Activated gamma-delta T cell treated with anti-CD3 and anti-CD28 coated beads, Interleukin-2, amount 50 U/mL, for 16 hours (primary cell): ENCODE results near the gene HIKESHI.
"Not testable (repeated sequence)": the region's sequence is repeated elsewhere in the genome, so short reads cannot be mapped to it uniquely, and the experiment has no call there.

Experiments
- DNase-seq: peaks from one replicate; pipeline ENCODE4 v3.0.0-alpha.2; 2020; ENCODE audit warnings: low read depth

Gene HIKESHI

DNA sequence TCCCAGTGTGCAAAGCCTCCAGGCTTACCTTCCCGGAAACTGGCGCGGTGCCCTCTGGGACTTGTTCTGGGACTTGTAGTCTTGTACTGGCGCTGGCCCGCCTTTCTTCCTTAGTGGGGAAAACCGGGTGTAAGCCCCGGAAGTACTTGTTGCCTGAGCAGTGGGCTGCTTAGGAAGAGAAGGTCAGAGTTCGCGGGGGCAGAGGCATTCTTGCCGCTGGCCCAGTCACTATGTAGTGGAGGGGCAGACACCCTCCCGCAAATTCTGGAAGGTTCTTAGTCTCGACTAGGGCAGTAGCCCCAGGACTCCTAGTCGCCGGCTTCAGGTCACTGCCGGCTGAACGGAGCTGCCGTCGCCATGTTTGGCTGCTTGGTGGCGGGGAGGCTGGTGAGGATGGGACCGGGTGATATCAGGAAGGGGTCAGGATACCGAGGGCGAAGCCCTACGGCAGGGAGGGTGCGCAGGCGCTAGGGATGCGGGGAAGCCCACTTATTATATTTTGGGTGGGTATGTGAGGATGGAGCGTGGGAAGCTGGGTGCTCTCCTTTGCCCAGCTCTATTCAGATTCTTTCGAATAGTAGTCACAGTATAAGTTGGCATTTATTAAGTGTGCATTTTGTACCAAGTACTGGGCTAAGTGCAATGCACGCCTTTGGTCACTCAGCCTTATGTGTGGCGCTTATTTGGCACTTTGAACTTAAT, at the start of gene HIKESHI:
HIKESHI (plus strand) TSS at position 149 of the 702 bp plus-strand sequence; CDS start at position 358, 209 bp downstream.
- peak; percentile 86 for DNase-seq

GRCh38 chr11:86255896-86256295, 46.1 kb upstream of the HIKESHI start:
- no peak for DNase-seq

DNA sequence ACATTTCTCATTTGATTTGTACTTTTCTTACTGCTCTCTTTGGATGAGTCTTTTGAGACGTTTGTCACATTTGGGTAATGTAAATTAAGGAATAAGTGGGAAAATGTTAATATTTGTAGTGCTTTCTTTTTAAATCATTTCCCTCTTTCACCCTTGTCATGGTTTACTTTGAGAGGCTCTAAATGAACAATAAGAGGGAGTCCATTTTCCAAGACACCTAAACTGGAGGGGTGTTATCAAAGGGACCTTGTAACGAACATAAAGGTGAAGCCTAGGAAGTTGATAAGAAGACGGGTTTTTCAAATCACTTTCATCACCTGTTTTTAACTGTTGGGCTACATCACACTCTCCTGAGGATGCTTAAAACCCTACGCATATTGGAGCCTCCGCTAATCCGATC, 45.4 kb upstream of the HIKESHI start:
- DNase-seq, result no peak

DNA sequence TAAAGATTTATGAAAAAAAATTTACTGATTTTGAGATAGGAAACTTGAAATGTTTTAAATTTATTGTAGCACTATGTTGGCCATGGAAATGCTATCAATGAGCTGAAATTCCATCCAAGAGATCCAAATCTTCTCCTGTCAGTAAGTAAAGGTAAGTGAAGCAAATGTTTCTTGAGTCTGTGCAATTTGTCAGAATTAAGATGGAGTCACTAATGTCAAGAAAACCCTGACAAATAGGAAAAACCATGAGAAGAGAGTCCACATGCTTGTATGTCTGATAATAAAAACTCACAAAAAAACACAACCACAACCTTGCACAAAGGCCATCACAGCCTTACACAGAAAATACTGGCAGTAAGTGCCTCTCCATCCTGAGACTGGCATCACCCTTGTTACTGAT, 44.6 kb upstream of the HIKESHI start:
- DNase-seq, result no peak

GRCh38 chr11:86259730-86260129, 42.3 kb upstream of the HIKESHI start:
- DNase-seq, result no peak

GRCh38 chr11:86261328-86261727, 40.7 kb upstream of the HIKESHI start:
- DNase-seq, result no peak

GRCh38 chr11:86262387-86262786, 39.7 kb upstream of the HIKESHI start:
- no peak for DNase-seq

DNA sequence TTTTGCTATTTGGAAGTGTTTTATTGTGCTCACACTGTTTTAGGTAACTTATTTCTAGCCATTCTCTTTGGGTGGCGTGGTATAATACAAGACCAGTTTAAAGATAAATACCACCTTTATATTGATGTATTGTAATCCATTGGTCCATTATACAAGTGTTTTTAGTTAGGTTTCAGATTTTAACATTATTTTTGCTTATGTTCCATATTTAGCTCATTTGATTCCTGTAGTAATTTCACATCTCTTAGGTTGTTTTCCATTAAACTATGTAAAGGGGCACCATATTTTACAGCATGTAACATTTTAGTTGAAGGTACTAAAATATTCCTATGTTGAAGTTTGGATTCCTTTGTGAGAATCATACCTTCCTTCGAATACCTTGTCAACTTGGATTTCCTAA, 37.4 kb upstream of the HIKESHI start:
- DNase-seq, result no peak

- no peak for DNase-seq
These were observed 36.8 kb upstream of the HIKESHI start for GRCh38 chr11:86265194-86265593.

DNA sequence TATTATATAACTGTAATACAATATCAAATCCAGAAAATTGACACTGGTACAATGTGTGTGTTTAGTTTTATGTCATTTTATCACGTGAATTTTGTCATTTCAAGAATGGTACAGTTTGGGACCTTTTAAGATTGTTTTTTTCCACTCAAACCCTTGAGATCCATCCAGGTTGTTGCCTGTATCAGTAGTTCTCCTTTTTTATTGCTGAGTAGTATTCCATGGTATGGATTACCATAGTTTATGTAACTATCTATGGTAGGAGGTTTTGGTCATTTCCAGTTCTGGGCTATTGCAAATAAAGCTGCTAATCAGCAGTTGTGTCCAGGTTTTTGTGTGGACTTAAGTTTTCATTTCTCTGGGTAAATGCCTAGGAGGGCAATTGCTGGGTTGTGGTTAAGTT, 32.4 kb upstream of the HIKESHI start:
- no peak for DNase-seq

DNA sequence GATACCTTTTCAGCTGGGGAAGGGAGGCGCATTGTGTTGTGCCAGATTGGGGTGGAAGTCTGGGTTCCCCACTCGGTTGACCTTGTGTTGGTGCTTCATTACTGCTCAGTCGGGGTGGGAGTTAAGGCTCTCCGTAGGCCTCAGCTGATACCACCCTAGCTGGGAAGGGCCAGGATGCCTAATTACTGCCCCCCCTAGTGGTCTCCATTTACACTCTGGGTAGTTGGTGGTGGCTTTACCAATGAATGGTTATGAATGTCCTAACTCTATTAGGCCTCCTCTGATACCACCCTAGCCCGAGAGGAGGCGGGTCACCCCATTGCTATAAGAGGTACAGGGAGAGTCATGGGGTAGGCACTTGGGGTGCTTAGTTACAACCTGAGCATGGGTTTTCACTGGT, 27.5 kb upstream of the HIKESHI start:
- DNase-seq, result no peak

- DNase-seq, result no peak
These were observed 27.0 kb upstream of the HIKESHI start for GRCh38 chr11:86274999-86275398.

GRCh38 chr11:86275493-86276370, 26.3 kb upstream of the HIKESHI start:
- no peak for DNase-seq

GRCh38 chr11:86277741-86278140, 24.3 kb upstream of the HIKESHI start:
- no peak for DNase-seq

DNA sequence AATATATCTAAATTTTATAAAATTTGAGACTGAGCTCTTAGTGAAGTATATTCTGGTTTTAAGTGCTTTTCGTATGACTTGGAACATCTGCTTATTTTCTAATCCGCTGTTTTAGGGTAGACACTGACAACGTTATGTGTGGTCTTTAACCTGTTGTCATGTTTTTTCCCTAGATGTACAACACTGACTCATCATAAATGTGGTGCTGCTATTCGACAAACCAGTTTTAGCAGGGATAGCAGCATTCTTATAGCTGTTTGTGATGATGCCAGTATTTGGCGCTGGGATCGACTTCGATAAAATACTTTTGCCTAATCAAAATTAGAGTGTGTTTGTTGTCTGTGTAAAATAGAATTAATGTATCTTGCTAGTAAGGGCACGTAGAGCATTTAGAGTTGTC, 23.8 kb upstream of the HIKESHI start:
- DNase-seq, result no peak

- no peak for DNase-seq
These were observed 22.3 kb upstream of the HIKESHI start for GRCh38 chr11:86279747-86280146.

DNA sequence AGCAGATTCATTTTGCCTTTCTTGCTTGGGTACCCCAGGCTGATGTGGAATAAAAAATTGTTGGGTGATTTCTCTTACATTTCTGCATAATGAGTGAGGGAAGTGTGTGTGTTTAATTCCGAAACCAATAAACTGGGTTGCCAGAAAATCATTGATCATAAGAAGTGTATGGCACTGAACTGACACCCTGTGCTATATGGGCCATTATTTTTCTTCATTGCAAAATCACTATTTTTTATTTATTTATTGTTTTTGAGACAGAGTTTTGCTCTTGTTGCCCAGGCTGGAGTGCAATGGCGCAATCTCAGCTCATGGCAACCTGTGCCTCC, 14.6 kb upstream of the HIKESHI start:
- DNase-seq, result no peak

- DNase-seq, result no peak
These were observed 13.1 kb upstream of the HIKESHI start for GRCh38 chr11:86288776-86289507.

- not testable (repeated sequence) for DNase-seq
These were observed 12.3 kb upstream of the HIKESHI start for GRCh38 chr11:86289508-86290280.

DNA sequence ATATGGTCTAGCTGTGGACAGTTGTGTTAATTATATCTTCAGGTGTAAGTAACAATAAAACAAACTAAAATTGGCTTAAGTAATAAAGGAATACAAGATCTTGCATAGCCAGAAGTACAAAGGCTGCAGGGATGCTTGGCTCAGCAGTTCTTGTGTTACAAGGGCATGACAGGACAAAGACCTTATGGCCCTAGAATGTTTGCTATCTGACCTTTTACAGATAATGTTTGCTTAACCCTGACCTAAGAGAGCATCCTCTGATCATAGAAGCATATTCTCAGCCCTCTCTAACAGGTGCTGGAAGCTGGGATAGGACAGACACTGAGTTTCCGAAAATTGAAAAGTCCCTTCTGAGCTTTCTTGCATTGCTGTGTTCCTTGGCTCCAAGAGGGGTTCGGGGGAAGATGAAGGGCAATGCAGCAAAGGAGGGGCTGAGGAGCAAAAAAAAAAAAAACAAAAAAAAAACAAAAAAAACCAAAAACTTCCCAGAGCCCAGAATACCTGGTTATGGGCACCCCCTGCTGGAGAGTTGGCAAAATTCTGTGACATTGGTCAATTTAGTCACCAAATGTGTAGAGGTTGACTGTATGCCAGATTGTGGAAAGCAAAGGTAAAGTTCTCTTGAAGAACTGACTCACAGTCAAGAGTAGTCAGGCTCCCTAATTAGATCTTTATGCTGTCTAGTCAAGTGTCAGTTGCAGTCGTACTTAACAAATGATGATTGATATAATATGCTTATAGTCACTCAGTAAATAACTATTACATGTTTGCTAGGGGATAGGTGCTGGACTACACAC, 10.4 kb upstream of the HIKESHI start:
- peak; percentile 49 for DNase-seq

GRCh38 chr11:86292912-86293616, 9.0 kb upstream of the HIKESHI start:
- DNase-seq, result no peak
